C4-2B (cell line): ENCODE results near the gene CPS1.

Experiments used
- H3K27ac ChIP-seq: fragments of 450-650 bp; 2 replicates; pipeline ENCODE4 v1.5.1; 2017
- CTCF ChIP-seq: fragments of 450-650 bp; conservative IDR thresholded peaks from 2 replicates; pipeline ENCODE4 v1.5.1; 2017; ENCODE audit warnings: mild to moderate bottlenecking
- ZFX ChIP-seq: fragments of 450-650 bp; IDR thresholded peaks from 2 replicates; pipeline ENCODE4 v1.6.1; 2017

The CPS1 gene

GRCh38 chr2:210654091-210654490, 97.7 kb downstream of the CPS1 start:
- TF ChIP-seq ZFX (no peak), CTCF (no peak)
- H3K27ac ChIP-seq: no peak overlapping the region

GRCh38 chr2:210655229-210655975, 99.0 kb downstream of the CPS1 start:
- TF ChIP-seq ZFX: no peak
- no peak for TF ChIP-seq CTCF
- H3K27ac ChIP-seq: no peak overlapping the region

GRCh38 chr2:210657874-210658273, 101.5 kb downstream of the CPS1 start:
- no peak overlapping the region for H3K27ac ChIP-seq
- TF ChIP-seq CTCF (no peak), ZFX (no peak)

- TF ChIP-seq ZFX: no peak
- no peak for TF ChIP-seq CTCF
- no peak overlapping the region for H3K27ac ChIP-seq
Measured at GRCh38 chr2:210660751-210661150, 104.4 kb downstream of the CPS1 start.

- TF ChIP-seq ZFX (no peak), CTCF (no peak)
- no peak overlapping the region for H3K27ac ChIP-seq
Measured at GRCh38 chr2:210662560-210662959, 106.2 kb downstream of the CPS1 start.

GRCh38 chr2:210663631-210664089, 107.3 kb downstream of the CPS1 start:
- H3K27ac ChIP-seq: no peak overlapping the region
- TF ChIP-seq ZFX (no peak), CTCF (peak; percentile 33)

GRCh38 chr2:210667711-210668110, 111.3 kb downstream of the CPS1 start:
- TF ChIP-seq ZFX (no peak), CTCF (no peak)
- no peak overlapping the region for H3K27ac ChIP-seq
